Measurements from ENCODE around the gene ALDH3A2. TPM values are rescaled to one million over a fixed set of nuclear protein-coding genes. Genes with fewer than 3 reads are reported as not detected.

The ALDH3A2 gene
- total RNA-seq, 1 experiment from 2014 or later, result 44.4 TPM

GRCh38 chr17:19644493-19645210, 3.9 kb upstream of the ALDH3A2 start:
- CTCF ChIA-PET, result no interaction called here
- TF ChIP-seq POLR2AphosphoS5 (IDR thresholded peaks at IDR 0.05; ENCODE audit: low read depth, low read length), result no peak
- TF ChIP-seq SIN3A (IDR thresholded peaks at IDR 0.05; ENCODE audit: borderline replicate concordance, insufficient read depth, low read depth, low read length), result no peak
- TF ChIP-seq REST (IDR thresholded peaks at IDR 0.05; ENCODE audit: insufficient read depth in 1 of 2, low read depth in 2 of 2, low read length in 1 of 2), result no peak
- TF ChIP-seq CTCF (IDR thresholded peaks at IDR 0.05), result no peak
- no peak for TF ChIP-seq TCF7L2 (IDR thresholded peaks at IDR 0.05; ENCODE audit: low read depth, low read length)
- H3K9me3 ChIP-seq (ENCODE audit: control insufficient read depth, insufficient read depth, low read depth, low read length), result no peaks in the 10 kb centered on the region
- peaks cover 41% of the 10 kb centered on the region for H3K4me1 ChIP-seq (ENCODE audit: control insufficient read depth, insufficient read depth, low read length)
- in situ Hi-C loops (cut with HindIII; ENCODE audit: low pct_unique_long_range_greater_than_20kb, low sequenced_read_pairs) (no loop called here), intact Hi-C loops (cut with micrococcal nuclease; ENCODE audit: unreplicated experiment) (loop anchor here (10.0 kb wide), 1 partner anchor 130 kb away; no protein-coding TSS in a partner anchor)
- no peak overlapping the region for H3K4me3 ChIP-seq (ENCODE audit: low read depth in 2 of 2, low read length in 2 of 2)
- POLR2A ChIA-PET, result no interaction called here
- no peaks in the 10 kb centered on the region for H3K27me3 ChIP-seq (ENCODE audit: control insufficient read depth, insufficient read depth, low read length)
- no TSS peak for BruUV-seq (replicated peaks)
- no peak for ATAC-seq
- H3K27ac ChIP-seq (ENCODE audit: low read length), result peak overlapping the region; percentile 89; the same call in 1 of the 2 replicates
- peaks cover 2% of the 10 kb centered on the region; the same call in 1 of the 2 replicates for H3K36me3 ChIP-seq (ENCODE audit: control insufficient read depth, insufficient read depth, low read length)
- DNase-seq (ENCODE audit: low read depth, low spot score), result no peak

GRCh38 chr17:19645734-19646201, 2.8 kb upstream of the ALDH3A2 start:
- Histone ChIP-seq H3K27me3 (ENCODE audit: control insufficient read depth, insufficient read depth, low read length) (no peaks in the 10 kb centered on the region), H3K4me3 (ENCODE audit: low read depth in 2 of 2, low read length in 2 of 2) (no peak overlapping the region), H3K27ac (ENCODE audit: low read length) (peak overlapping the region; percentile 89), H3K9me3 (ENCODE audit: control insufficient read depth, insufficient read depth, low read depth, low read length) (no peaks in the 10 kb centered on the region), H3K4me1 (ENCODE audit: control insufficient read depth, insufficient read depth, low read length) (peaks cover 41% of the 10 kb centered on the region), H3K36me3 (ENCODE audit: control insufficient read depth, insufficient read depth, low read length) (peaks cover 2% of the 10 kb centered on the region; the same call in 1 of the 2 replicates)
- POLR2A ChIA-PET, result interaction anchor here (0.6 kb wide), 1 partner anchor 517 kb away, joined by 3 read pairs; no protein-coding TSS in a partner anchor
- no TSS peak for BruUV-seq (replicated peaks)
- TF ChIP-seq CTCF (IDR thresholded peaks at IDR 0.05) (peak; percentile 84), TCF7L2 (IDR thresholded peaks at IDR 0.05; ENCODE audit: low read depth, low read length) (no peak)
- intact Hi-C loops (cut with micrococcal nuclease; ENCODE audit: unreplicated experiment) (loop anchor here (10.0 kb wide), 1 partner anchor 131 kb away; no protein-coding TSS in a partner anchor), in situ Hi-C loops (cut with HindIII; ENCODE audit: low pct_unique_long_range_greater_than_20kb, low sequenced_read_pairs) (no loop called here)
- ATAC-seq, result no peak
- CTCF ChIA-PET, result no interaction called here
- no peak for DNase-seq (ENCODE audit: low read depth, low spot score)
